Activated effector memory CD4-positive, alpha-beta T cell treated with anti-CD3 and anti-CD28 coated beads, Interleukin-2, amount 50 U/mL, for 16 hours (primary cell): Measurements from ENCODE around the gene CYP2B6.
"Not testable (repeated sequence)": the region's sequence is repeated elsewhere in the genome, so short reads cannot be mapped to it uniquely, and the experiment has no call there.

Experiments used
- DNase-seq: peaks from one replicate; pipeline ENCODE4 v3.0.0-alpha.2; 2020

The CYP2B6 gene

GRCh38 chr19:40990972-40991381 is at the start of gene CYP2B6:
TSS of gene CYP2B6 (plus strand) at chr19:40991282. CDS start at chr19:40991306, 24 bp downstream.
- no peak for DNase-seq

- DNase-seq = no peak
Measured at GRCh38 chr19:40941481-40942219, 49.4 kb upstream of the CYP2B6 start.

- no peak for DNase-seq
Measured at GRCh38 chr19:40945645-40946044, 45.4 kb upstream of the CYP2B6 start.

GRCh38 chr19:40947114-40947513 is 44.0 kb upstream of the CYP2B6 start:
- DNase-seq = no peak

GRCh38 chr19:40947573-40947972 is 43.5 kb upstream of the CYP2B6 start:
- DNase-seq = no peak

GRCh38 chr19:40948580-40949299 is 42.3 kb upstream of the CYP2B6 start:
- no peak for DNase-seq

GRCh38 chr19:40954573-40954972 is 36.5 kb upstream of the CYP2B6 start:
- DNase-seq = no peak

- DNase-seq = no peak
Measured at GRCh38 chr19:40959338-40959737, 31.7 kb upstream of the CYP2B6 start.

GRCh38 chr19:40960062-40960685 is 30.9 kb upstream of the CYP2B6 start:
- no peak for DNase-seq

- no peak for DNase-seq
Measured at GRCh38 chr19:40960780-40961179, 30.3 kb upstream of the CYP2B6 start.

- no peak for DNase-seq
Measured at GRCh38 chr19:40962460-40962961, 28.6 kb upstream of the CYP2B6 start.

- not testable (repeated sequence) for DNase-seq
Measured at GRCh38 chr19:40964361-40964760, 26.7 kb upstream of the CYP2B6 start.

GRCh38 chr19:40965351-40965750 is 25.7 kb upstream of the CYP2B6 start:
- not testable (repeated sequence) for DNase-seq

GRCh38 chr19:40966591-40966990 is 24.5 kb upstream of the CYP2B6 start:
- not testable (repeated sequence) for DNase-seq

- DNase-seq = not testable (repeated sequence)
Measured at GRCh38 chr19:40968065-40968464, 23.0 kb upstream of the CYP2B6 start.

- not testable (repeated sequence) for DNase-seq
Measured at GRCh38 chr19:40969721-40970120, 21.4 kb upstream of the CYP2B6 start.

- DNase-seq = not testable (repeated sequence)
Measured at GRCh38 chr19:40970396-40971345, 20.4 kb upstream of the CYP2B6 start.

- DNase-seq = peak; percentile 92
Measured at GRCh38 chr19:40974633-40975037, 16.4 kb upstream of the CYP2B6 start.

GRCh38 chr19:40976134-40976533 is 14.9 kb upstream of the CYP2B6 start:
- DNase-seq = no peak

- DNase-seq = no peak
Measured at GRCh38 chr19:40976724-40977123, 14.4 kb upstream of the CYP2B6 start.

GRCh38 chr19:40979759-40980158 is 11.3 kb upstream of the CYP2B6 start:
- not testable (repeated sequence) for DNase-seq

- not testable (repeated sequence) for DNase-seq
Measured at GRCh38 chr19:40980743-40981442, 10.2 kb upstream of the CYP2B6 start.
